Glutamatergic neuron (in vitro differentiated cells): Measurements from ENCODE around the gene CLDN5. TPM values are rescaled to one million over a fixed set of nuclear protein-coding genes. Genes with fewer than 3 reads are reported as not detected.
A peak's percentile ranks its signal among the peaks of the same experiment; 100 is the strongest.

Source experiments
- DNase-seq: peaks from one replicate; pipeline ENCODE4 v3.0.0; 2022
- H3K27ac Mint-ChIP-seq: one replicate; pipeline ENCODE4 v1.8.0; 2020; ENCODE audit warnings: mild to moderate bottlenecking, mixed read lengths, inconsistent platforms; ENCODE audit not compliant: unreplicated experiment
- H3K27me3 Mint-ChIP-seq: one replicate; pipeline ENCODE4 v1.8.0; 2020; ENCODE audit warnings: mild to moderate bottlenecking, moderate library complexity, mixed read lengths, inconsistent platforms; ENCODE audit not compliant: unreplicated experiment
- H3K36me3 Mint-ChIP-seq: one replicate; pipeline ENCODE4 v1.8.0; 2020; ENCODE audit warnings: mild to moderate bottlenecking, mixed read lengths, inconsistent platforms; ENCODE audit not compliant: unreplicated experiment
- H3K4me1 Mint-ChIP-seq: one replicate; pipeline ENCODE4 v1.8.0; 2020; ENCODE audit warnings: mild to moderate bottlenecking, low read depth, mixed read lengths, inconsistent platforms; ENCODE audit not compliant: unreplicated experiment
- H3K4me3 Mint-ChIP-seq: one replicate; pipeline ENCODE4 v1.8.0; 2020; ENCODE audit warnings: mild to moderate bottlenecking, mixed read lengths, inconsistent platforms; ENCODE audit not compliant: unreplicated experiment
- H3K9me3 Mint-ChIP-seq: one replicate; pipeline ENCODE4 v1.8.0; 2020; ENCODE audit warnings: mild to moderate bottlenecking, moderate library complexity, mixed read lengths, inconsistent platforms; ENCODE audit not compliant: unreplicated experiment
- CTCF ChIP-seq: fragments of 200-600 bp; sonication (generic); IDR thresholded peaks from one replicate; pipeline ENCODE4 v1.5.0; 2021; ENCODE audit not compliant: partially characterized antibody, unreplicated experiment
- total RNA-seq: library from RNA; stranded (reverse); fragmentation: NEBNext Ultra II Directional; extraction: Animal tissue kit (Norgen Biotek cat#: 25700); gene quantifications from one replicate; pipeline ENCODE4 v1.2.1, GENCODE V29; 2021; ENCODE audit not compliant: unreplicated experiment

Gene CLDN5
- total RNA-seq, 1 donor from 2014 or later = 7.4 TPM

DNA sequence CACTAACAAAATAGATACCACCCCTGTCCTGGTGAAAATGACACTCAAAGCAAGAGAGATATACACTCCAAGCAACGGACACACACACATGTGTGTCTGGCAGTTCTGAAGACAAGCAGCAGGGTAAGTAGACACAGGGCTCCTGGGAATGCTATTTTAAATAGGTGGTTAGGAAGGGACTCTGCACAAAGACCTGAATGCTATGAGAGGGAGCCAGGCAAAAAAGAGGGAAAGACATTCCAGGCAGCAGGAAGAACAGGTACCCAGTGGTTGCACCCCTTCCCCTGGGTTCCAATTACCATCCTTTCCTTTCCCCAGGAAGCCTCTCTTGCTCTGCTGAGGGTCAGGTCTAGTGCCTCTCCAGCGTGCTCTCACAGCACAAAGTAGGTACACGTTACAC is 48.2 kb downstream of the CLDN5 start:
- Mint-ChIP-seq H3K36me3 (no peaks in the 10 kb centered on the region), H3K4me3 (peak overlapping the region; percentile 50), H3K9me3 (peaks cover 4% of the 10 kb centered on the region), H3K27ac (no peak overlapping the region), H3K27me3 (peaks cover 4% of the 10 kb centered on the region), H3K4me1 (peaks cover 8% of the 10 kb centered on the region)
- no peak for DNase-seq
- TF ChIP-seq CTCF = no peak

GRCh38 chr22:19473578-19473977 is 50.6 kb downstream of the CLDN5 start:
- Mint-ChIP-seq H3K36me3 (no peaks in the 10 kb centered on the region), H3K27ac (no peak overlapping the region), H3K9me3 (no peaks in the 10 kb centered on the region), H3K4me3 (no peak overlapping the region), H3K27me3 (peaks cover 2% of the 10 kb centered on the region), H3K4me1 (peaks cover 8% of the 10 kb centered on the region)
- DNase-seq = no peak
- no peak for TF ChIP-seq CTCF

Other genes starting within 250 kb of the CLDN5 start
- 11.8 TPM for gene CLTCL1, start 232.7 kb downstream of the CLDN5 start, total RNA-seq
- 51.0 TPM for gene HIRA, start 92.7 kb downstream of the CLDN5 start, total RNA-seq
- gene MRPL40, start 91.9 kb downstream of the CLDN5 start, total RNA-seq = 24.4 TPM
- gene C22orf39, start 76.7 kb downstream of the CLDN5 start, total RNA-seq = 47.7 TPM
- 48.0 TPM for gene UFD1, start 45.2 kb downstream of the CLDN5 start, total RNA-seq
- 3.5 TPM for gene CDC45, start 44.5 kb downstream of the CLDN5 start, total RNA-seq
- 96.0 TPM for gene SEPTIN5, start 190.1 kb upstream of the CLDN5 start, total RNA-seq
- gene GP1BB, start 199.1 kb upstream of the CLDN5 start, total RNA-seq = 8.3 TPM
- gene TBX1, start 236.4 kb upstream of the CLDN5 start, total RNA-seq = 2.4 TPM